ENCODE data around the gene MED15. TPM values are rescaled to one million over a fixed set of nuclear protein-coding genes. Genes with fewer than 3 reads are reported as not detected.
A peak's percentile ranks its signal among the peaks of the same experiment; 100 is the strongest.

Gene MED15
- total RNA-seq, 1 experiment from 2014 or later, result 94.7 TPM

DNA sequence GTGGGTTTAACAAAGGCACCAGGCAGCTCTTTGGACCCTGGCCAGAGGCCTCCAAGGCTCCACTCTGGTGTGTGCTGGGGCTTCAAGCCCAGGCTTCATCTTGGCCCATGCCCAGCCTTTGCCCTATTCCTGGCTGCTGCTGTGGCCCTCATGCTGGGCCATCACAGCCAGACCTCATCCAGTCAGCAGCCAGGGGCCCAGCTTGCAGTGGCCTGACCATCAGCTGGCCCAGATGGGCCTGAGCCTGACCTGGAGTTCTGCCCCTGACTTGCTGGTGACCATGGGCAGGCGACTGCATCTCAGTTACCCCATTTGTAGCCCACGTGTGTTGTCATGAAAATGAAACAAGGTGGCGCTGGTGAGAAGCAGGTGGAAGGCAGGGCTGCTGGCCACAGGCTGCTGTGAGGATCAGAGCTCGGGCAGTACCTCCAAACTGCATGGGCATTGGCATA, 76.1 kb downstream of the MED15 start:
- Histone ChIP-seq H3K36me3 (ENCODE audit: control insufficient read depth, insufficient read depth, low read length) (peaks cover 3% of the 10 kb centered on the region), H3K4me3 (ENCODE audit: low read depth, low read length) (no peak overlapping the region), H3K27me3 (replicated peaks; ENCODE audit: control insufficient read depth, insufficient read depth, low read length) (no peaks in the 10 kb centered on the region), H3K9me3 (no peaks in the 10 kb centered on the region), H3K4me1 (no peaks in the 10 kb centered on the region)
- Mint-ChIP-seq H3K27me3 (ENCODE audit: insufficient read depth, unreplicated experiment) (no peaks in the 10 kb centered on the region), H3K36me3 (ENCODE audit: insufficient read depth, unreplicated experiment) (peaks cover 48% of the 10 kb centered on the region), H3K4me1 (ENCODE audit: low read depth, unreplicated experiment) (no peaks in the 10 kb centered on the region), H3K4me3 (ENCODE audit: unreplicated experiment) (no peak overlapping the region), H3K27ac (ENCODE audit: unreplicated experiment) (no peak overlapping the region), H3K9me3 (ENCODE audit: unreplicated experiment) (no peaks in the 10 kb centered on the region)
- ChIA-PET CTCF (interaction anchor here (0.7 kb wide), 1 partner anchor 20 kb away, joined by 3 read pairs; no protein-coding TSS in a partner anchor), POLR2A (no interaction called here)
- peak in 1 of 2 experiments; percentile 33 for DNase-seq
- peak in 1 of 2 experiments; percentile 27 for TF ChIP-seq CTCF (IDR thresholded peaks at IDR 0.05; ENCODE audit: insufficient read depth in 1 of 2, low read depth in 1 of 2, low read length in 1 of 2, severe bottlenecking in 1 of 2, unreplicated experiment in 1 of 2)
- intact Hi-C loops (cut with micrococcal nuclease; ENCODE audit: unreplicated experiment), result no loop called here
- BruUV-seq (replicated peaks), result no TSS peak

- Histone ChIP-seq H3K4me3 (ENCODE audit: low read depth, low read length) (no peak overlapping the region), H3K4me1 (no peaks in the 10 kb centered on the region), H3K27me3 (replicated peaks; ENCODE audit: control insufficient read depth, insufficient read depth, low read length) (no peaks in the 10 kb centered on the region), H3K36me3 (ENCODE audit: control insufficient read depth, insufficient read depth, low read length) (peaks cover 3% of the 10 kb centered on the region), H3K9me3 (no peaks in the 10 kb centered on the region)
- H3K27ac Mint-ChIP-seq (ENCODE audit: unreplicated experiment), result no peak overlapping the region
- no peaks in the 10 kb centered on the region for H3K9me3 Mint-ChIP-seq (ENCODE audit: unreplicated experiment)
- peaks cover 41% of the 10 kb centered on the region for H3K36me3 Mint-ChIP-seq (ENCODE audit: insufficient read depth, unreplicated experiment)
- ChIA-PET CTCF (no interaction called here), POLR2A (no interaction called here)
- H3K4me3 Mint-ChIP-seq (ENCODE audit: unreplicated experiment), result no peak overlapping the region
- no peaks in the 10 kb centered on the region for H3K27me3 Mint-ChIP-seq (ENCODE audit: insufficient read depth, unreplicated experiment)
- TF ChIP-seq CTCF (IDR thresholded peaks at IDR 0.05; ENCODE audit: insufficient read depth in 1 of 2, low read depth in 1 of 2, low read length in 1 of 2, severe bottlenecking in 1 of 2, unreplicated experiment in 1 of 2), result no peak
- no peak for DNase-seq
- H3K4me1 Mint-ChIP-seq (ENCODE audit: low read depth, unreplicated experiment), result no peaks in the 10 kb centered on the region
- BruUV-seq (replicated peaks), result no TSS peak
- intact Hi-C loops (cut with micrococcal nuclease; ENCODE audit: unreplicated experiment), result no loop called here
Observed at GRCh38 chr22:20584029-20584871, 76.8 kb downstream of the MED15 start.

DNA sequence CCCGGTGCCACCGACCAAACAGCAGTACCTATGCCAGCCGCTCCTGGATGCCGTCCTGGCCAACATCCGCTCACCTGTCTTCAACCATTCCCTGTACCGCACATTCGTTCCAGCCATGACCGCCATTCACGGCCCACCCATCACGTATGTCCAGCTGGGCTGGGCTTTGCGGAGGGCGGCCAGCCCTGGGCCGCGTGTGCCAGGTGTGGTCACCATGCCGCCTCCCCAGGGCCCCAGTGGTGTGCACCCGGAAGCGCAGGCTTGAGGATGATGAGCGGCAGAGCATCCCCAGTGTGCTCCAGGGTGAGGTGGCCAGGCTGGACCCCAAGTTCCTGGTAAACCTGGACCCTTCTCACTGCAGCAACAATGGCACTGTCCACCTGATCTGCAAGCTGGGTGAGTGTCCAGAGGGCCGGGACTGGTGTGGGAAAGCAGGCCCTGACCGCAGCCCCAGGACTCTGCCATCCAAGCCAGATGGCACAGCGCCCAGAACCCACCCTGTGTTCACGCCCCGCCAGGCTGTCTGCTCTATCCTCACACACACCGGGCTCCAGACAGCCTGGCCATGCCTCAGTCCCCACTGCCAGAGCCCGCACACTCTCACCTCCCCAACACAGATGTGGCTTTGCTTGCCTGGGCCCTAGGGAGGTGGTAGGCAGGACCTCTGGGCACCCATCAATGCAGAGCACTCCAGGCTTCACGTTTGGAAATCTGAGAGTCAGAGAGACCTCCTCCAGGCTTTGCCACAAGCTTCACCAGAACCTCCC, 77.6 kb downstream of the MED15 start:
- Mint-ChIP-seq H3K4me1 (ENCODE audit: low read depth, unreplicated experiment) (no peaks in the 10 kb centered on the region), H3K27ac (ENCODE audit: unreplicated experiment) (no peak overlapping the region), H3K27me3 (ENCODE audit: insufficient read depth, unreplicated experiment) (no peaks in the 10 kb centered on the region), H3K4me3 (ENCODE audit: unreplicated experiment) (no peak overlapping the region), H3K9me3 (ENCODE audit: unreplicated experiment) (no peaks in the 10 kb centered on the region), H3K36me3 (ENCODE audit: insufficient read depth, unreplicated experiment) (peaks cover 34% of the 10 kb centered on the region)
- ChIA-PET POLR2A (no interaction called here), CTCF (interaction anchor here (0.6 kb wide), 1 partner anchor 19 kb away, joined by 4 read pairs; no protein-coding TSS in a partner anchor)
- no peaks in the 10 kb centered on the region for H3K9me3 ChIP-seq
- DNase-seq, result no peak
- BruUV-seq (replicated peaks), result no TSS peak
- peaks cover 3% of the 10 kb centered on the region for H3K36me3 ChIP-seq (ENCODE audit: control insufficient read depth, insufficient read depth, low read length)
- intact Hi-C loops (cut with micrococcal nuclease; ENCODE audit: unreplicated experiment), result no loop called here
- no peak overlapping the region for H3K4me3 ChIP-seq (ENCODE audit: low read depth, low read length)
- no peak for TF ChIP-seq CTCF (IDR thresholded peaks at IDR 0.05; ENCODE audit: insufficient read depth in 1 of 2, low read depth in 1 of 2, low read length in 1 of 2, severe bottlenecking in 1 of 2, unreplicated experiment in 1 of 2)
- no peaks in the 10 kb centered on the region for H3K27me3 ChIP-seq (replicated peaks; ENCODE audit: control insufficient read depth, insufficient read depth, low read length)
- no peaks in the 10 kb centered on the region for H3K4me1 ChIP-seq

Data from Caco-2 (cell line).